IPS DF 19.7 (cell line): ENCODE results near the gene CRYBG3.

Experiments used
- DNase-seq: peaks from one replicate; pipeline ENCODE4 v3.0.0-alpha.2; 2013; ENCODE audit warnings: low read depth, low spot score

Gene CRYBG3

DNA sequence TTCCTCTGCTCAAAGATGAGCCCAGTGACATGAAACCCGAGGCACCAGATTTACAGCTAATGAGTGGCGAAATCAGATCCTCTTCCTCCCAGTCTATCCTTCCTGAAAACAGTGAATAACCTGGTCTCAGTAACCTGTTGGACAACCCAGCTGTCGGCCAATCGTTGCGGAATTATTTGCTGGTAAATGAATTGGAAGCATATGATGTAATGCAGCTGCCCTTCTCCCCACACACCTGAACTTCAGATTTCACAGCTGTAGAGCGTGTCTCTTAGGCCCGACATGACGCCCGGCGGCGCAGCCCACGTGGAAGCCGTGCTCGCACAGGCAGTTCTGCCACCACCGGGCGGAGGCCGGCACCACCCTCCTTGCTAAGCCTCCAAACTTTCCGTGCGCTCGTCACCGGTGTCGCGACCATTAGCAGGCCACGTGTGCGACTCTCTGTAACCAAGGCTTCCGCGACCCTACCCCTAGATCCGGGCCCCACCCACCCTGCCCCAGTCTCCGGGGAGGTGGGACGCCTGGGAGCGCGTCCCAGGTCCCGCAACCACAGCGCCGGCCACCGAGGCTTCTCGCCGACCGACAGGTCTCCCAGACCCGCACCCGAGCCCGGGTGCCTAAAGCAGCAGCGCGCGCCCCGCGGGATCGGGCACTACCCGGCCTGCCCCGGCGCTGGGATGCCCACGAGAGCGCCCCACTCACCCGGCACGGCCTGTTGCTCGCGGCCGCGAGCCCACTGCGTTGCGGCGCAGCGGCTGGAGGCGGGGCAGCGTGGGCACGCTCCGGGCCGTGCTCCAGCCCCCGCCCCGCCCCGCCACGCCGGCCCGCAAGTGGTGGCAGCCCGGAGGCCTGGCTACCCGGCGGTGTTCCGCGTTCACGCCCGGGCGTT lies 150.1 kb downstream of the CRYBG3 start, which contains the start of gene RIOX2:
Gene RIOX2, minus strand, starts transcription at position 753 of the 889 bp plus-strand sequence. CDS start 4,838 bp downstream, outside the sequence.
- DNase-seq: no peak

DNA sequence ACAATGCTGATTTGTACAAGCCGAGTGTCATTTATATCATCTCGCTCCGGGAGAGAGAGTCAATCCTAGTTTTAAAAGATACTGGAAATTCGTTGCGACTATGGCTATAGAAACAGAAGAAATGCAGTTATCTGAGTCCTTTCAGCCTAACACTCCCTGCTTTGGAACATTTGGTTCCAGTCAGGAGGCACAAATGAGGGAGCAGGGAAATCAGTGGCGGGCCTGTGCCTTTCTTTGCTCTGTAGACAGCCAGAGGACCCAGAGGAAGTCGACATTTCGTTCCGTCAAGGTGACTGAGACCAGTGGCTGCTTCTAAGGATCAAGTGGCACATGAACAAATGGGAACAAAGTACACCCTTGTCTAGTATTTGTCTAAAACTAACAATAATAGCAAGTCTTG lies 151.2 kb downstream of the CRYBG3 start:
- DNase-seq: no peak

DNA sequence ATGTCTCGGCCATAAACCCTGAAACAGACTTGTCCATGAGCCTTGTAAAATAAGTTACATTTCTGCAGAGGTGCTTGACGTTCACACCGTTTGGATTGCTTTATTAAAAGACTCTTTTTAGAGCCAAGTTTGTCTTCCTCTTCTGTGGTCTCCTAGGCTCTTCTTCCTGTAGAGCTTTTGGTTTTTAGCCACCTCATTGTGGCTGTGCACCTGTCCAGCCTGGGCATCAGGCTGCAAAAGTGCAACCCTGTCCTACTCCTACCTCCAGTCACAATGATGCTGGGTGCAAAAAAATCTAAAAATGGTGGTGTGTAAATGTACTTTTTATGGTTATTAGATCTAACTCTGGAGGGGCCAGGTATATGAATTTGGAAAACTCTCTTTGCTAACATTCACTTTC lies 153.2 kb downstream of the CRYBG3 start:
- no peak for DNase-seq

DNA sequence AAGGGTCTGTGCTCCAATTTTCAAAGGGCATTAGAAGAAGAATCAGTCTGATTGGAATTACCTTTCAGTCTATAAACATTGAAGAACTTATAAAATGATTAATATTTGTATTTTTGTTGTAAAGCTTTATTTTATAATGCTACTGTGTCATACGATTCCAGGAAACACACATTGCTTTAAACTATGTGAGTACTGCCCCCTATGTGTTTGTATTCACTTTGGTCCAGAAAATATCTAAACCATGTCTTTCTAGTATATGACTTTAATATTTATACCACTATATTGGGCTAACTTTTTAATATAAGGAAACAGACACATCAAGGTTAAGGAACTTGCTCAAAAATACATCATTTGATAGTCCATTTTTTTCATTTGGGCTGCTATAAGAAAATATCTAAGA lies 153.7 kb downstream of the CRYBG3 start:
- DNase-seq: no peak

DNA sequence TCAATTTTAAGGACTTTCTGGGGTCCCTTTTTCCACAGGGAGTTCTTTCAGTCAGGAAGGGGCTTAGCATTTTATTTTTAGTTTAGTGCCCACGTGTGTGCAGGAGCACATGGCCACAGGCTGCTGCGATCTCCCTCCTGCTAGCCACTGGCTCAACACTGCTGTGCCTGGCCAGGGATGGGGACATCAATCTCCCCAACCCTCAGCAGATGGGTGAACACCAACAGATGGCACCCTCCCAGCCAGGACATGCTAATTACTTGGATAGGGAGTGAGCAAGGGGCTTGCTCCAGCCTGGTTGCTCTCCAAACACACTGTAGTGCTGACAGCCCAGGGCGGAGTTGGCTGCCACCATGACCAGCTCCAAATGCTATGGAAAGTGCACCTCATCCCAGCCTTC lies 157.8 kb downstream of the CRYBG3 start:
- DNase-seq: no peak

DNA sequence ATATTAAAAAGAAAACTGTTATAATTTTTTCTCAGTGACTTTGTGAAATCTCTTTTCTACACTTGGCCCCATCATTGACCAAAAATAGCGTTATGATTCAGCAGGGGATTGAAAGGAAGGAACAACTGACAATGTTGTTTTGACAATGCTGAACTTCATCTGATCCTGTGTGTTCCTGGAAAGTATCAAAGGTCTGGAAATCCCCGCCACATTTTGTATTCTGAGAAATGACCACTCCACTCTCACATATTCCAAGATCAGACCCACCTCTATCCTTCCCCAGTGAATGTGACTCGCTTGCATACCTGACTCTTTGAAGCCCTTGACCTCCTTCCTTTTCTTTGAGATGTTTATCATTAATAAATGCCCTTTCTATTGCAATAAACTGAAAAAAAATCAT lies 160.1 kb downstream of the CRYBG3 start:
- DNase-seq: no peak

DNA sequence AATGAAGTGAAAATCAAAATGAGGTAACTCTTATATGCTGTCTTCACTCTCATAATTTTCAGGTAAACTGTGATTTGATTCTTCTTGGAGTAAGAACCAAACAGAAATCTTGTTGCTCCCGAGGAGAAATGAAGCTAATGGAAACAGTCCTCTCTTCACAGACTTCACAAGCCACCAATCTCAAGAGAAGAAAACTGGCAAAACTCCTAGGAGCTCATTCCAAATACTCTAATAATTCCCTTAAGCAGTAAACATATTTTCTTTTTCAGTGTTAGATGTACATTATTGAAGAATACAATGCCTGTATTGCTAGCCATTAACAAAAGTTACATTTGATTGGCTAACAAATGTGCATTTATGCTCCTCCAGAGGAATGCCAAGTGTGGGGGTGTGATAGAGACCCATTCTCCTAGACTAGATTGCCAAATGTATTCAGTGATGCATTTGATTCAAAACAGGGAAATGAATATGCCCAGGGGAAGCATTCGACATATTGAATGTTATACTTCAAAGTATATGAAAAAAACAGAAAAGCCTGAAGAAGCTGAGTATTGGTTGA lies 162.2 kb downstream of the CRYBG3 start:
- no peak for DNase-seq

DNA sequence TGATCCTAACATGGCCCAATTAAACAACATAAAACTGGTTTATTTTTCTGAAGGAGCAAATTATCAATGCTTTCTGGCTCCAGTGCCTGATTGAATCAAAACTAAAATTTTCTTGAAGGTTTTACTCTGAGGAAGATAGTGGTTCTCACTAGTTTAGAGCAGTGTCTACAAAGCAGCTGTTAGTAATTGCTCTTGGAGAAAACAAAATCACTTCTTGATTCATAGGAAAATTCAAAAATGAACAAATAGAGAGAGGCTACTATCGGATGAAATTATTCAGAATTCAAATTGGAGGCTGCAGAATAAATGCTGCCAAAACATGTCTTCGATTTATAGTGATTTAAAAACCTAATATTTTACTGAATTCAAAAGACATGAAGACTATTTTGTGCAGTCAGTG lies 165.5 kb downstream of the CRYBG3 start:
- DNase-seq: no peak

DNA sequence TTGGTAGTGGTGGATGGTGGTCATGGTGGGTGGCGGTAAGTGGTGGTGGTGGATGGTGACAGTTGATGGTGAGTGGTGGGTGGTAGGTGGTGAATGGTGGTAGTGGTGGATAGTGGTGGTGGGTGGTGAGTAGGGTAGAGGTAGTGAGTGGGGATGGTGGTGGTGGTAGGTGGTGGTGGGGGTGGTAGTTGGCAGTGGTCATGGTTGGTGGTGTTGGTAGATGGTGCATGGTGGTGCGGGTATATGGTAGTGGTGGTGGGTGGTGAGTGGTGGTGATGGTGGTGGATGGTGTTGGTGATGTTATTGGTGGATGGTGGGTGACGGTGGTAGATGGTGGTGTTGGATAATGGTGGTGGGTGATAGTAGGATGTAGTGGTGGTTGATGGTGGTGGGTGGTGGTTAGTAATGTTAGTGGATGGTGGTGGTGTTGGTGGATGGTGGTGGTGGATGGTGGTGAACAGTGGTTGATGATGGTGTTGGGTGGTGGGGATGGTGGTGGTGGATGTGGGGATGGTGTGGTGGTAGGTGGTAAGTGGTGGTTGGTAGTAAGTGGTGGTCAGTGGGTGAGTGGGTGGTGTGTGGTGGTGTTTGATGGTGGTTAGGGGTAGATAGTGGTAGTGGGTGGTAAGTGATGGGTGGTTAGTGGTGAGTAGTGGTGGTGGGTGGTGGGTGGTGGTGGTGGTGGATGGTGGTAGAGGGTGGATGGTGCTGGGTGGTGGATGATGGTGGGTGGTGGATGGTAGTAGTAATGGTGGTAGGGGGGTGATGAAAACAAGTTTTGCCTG lies 167.2 kb downstream of the CRYBG3 start:
- no peak for DNase-seq

DNA sequence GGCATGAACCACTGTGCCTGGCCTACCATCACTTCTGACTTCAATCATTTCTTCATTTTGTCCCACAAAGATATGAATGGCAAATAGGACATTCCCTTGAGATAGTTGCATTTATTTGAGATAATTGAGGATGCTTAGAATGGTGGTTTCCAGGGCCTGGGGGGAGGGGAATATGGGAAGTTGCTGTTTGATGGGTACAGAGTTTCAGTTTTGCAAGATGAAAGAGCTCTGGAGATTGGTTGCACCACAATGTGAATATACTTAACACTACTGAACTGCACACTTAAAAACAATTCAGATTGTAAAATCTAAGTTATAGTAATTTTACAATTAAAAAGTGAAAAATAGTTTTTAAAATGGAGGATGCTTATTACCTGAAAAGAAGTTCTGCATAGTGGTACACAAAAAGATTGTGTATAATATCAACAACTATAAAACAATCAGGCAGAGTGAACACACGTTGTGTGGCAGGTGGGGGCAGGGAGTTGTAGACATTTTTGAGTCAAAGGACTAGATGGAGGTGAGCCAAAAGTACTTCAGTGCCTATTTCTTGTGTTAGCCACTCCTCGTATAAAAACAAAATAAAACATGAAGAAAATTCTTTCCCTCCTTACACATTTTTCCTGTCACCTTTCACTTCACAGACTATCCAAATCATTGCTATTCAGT lies 168.9 kb downstream of the CRYBG3 start:
- DNase-seq: no peak

DNA sequence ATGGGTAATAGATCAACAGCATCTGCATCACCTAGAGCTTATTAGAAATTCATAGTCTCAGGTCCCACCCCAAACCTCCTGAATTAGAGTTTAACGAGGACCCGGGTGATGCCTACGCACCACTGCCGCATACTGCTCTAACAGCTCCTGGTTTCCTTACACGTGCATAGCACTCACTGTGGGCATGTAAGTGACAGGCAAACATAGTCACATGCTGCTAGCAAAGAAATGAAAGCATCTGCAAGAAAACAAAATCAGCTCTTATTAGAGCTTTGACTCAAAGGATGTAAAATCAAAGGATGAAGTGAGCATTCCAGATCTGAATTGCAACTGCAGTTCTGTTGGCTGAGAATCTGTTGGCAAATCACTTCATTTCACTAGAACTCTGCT lies 169.5 kb downstream of the CRYBG3 start:
- DNase-seq: no peak

DNA sequence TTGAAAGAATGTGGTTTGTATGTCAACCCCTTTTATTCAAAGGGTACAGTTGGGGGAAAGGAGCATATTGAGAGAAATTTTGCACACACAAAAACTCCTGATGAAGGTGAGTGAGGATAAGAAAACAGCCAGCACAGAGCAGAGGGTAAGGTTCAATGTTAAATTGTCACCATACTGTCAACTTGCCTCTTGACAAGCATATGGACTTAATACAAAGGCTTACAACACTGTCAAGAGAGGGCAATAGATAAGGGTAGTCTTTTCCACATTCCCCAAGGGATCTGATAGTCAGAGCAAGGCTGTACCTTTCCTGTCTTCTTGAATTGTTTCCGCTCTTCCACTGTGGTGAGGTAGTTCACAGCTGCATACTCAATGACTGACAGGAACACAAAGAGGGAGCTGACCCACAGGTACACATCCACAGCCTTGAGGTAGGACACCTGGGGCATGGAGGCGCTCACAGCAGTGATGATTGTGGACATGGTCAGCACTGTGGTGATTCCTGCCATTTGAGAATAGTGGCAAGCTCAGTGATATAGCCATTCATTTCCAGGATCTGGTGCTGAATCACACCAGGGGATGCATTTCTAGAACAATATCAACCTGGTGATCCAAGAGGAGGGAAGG lies 170.8 kb downstream of the CRYBG3 start:
- DNase-seq: no peak

DNA sequence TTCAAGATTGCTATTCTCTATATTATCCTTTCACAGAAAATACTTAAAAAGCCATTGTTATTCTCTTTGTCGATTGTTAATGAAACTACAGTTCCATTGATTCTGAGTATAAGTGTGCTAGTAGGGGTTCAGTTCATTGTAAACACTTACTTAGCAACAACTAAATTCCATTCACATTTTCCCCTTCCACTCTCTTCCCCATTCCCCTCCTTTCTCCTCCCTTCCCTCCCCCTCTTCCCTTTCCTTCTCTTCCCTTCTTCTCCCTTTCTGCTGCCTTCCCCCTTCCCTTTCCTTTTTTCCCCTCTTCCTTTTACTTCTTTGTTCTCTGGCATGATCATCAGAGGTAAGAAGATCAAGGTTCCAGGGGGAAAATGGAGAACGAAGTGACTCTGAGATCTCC lies 171.7 kb downstream of the CRYBG3 start:
- DNase-seq: no peak

DNA sequence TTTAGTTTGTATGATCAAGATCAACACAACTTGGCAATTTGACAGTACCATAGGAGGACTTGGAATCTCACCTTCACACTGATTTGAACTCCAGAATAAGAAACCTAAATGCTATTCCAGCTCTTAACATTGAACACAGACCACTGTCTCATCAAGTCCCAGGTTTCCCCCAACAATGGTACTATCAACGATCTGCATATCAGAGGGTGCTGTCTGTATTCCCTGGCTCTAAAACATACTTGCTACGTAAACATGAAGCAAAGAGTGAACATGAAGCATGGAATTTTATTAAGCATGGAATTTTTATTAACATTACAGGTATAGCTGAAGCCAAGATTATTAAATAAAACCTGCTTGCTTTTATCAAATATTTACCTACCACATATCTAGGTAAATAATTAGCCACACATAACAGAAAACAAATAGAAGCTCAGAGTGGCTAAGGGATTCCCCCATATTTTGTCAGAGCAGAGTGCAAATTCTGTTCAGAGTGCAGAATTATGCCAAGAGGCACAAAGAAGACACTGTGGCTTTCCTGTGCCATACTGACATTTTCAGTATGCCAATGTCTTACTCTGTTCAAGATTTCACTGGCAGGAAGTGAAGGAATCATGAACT lies 172.6 kb downstream of the CRYBG3 start:
- DNase-seq: no peak
